ENCODE results near the gene NEDD4L. TPM values are rescaled to one million over a fixed set of nuclear protein-coding genes. Genes with fewer than 3 reads are reported as not detected.
A peak's percentile ranks its signal among the peaks of the same experiment; 100 is the strongest.

Gene NEDD4L
- total RNA-seq, 4 donors from 2014 or later: 44.0 to 104 (median 59.6) TPM

- Histone ChIP-seq H3K27ac (peak overlapping the region; percentile 53), H3K4me1 (peaks cover 36% of the 10 kb centered on the region), H3K36me3 (no peaks in the 10 kb centered on the region), H3K4me3 (no peak overlapping the region), H3K9me3 (no peaks in the 10 kb centered on the region), H3K27me3 (no peaks in the 10 kb centered on the region)
- 52% methylated on average over 6 of the region's 6 CpGs for WGBS
- DNase-seq (ENCODE audit: low spot score in 2 of 2): peak in 1 of 2 donors; percentile 55
- TF ChIP-seq POLR2A (IDR thresholded peaks at IDR 0.05) (no peak), POLR2AphosphoS5 (IDR thresholded peaks at IDR 0.05) (no peak), CTCF (IDR thresholded peaks at IDR 0.05) (no peak), EP300 (IDR thresholded peaks at IDR 0.05) (no peak)
Measured at GRCh38 chr18:58228176-58228575, 184.2 kb downstream of the NEDD4L start.

- H3K4me1 ChIP-seq: peaks cover 31% of the 10 kb centered on the region
- 73% methylated on average over 7 of the region's 7 CpGs for WGBS
Measured at GRCh38 chr18:58228762-58229161, 184.7 kb downstream of the NEDD4L start.

GRCh38 chr18:58229162-58229561 is 185.1 kb downstream of the NEDD4L start:
- no peaks in the 10 kb centered on the region for H3K36me3 ChIP-seq
- peaks cover 31% of the 10 kb centered on the region for H3K4me1 ChIP-seq
- no peaks in the 10 kb centered on the region for H3K27me3 ChIP-seq
- TF ChIP-seq CTCF (IDR thresholded peaks at IDR 0.05): no peak
- no peak for TF ChIP-seq POLR2A (IDR thresholded peaks at IDR 0.05)
- TF ChIP-seq EP300 (IDR thresholded peaks at IDR 0.05): no peak
- no peak for TF ChIP-seq POLR2AphosphoS5 (IDR thresholded peaks at IDR 0.05)
- no peak for DNase-seq (ENCODE audit: low spot score in 2 of 2)
- H3K27ac ChIP-seq: no peak overlapping the region
- no peak overlapping the region for H3K4me3 ChIP-seq
- 83% methylated on average over 5 of the region's 5 CpGs for WGBS
- H3K9me3 ChIP-seq: no peaks in the 10 kb centered on the region

More at GRCh38 chr18:58228762-58229161, 184.7 kb downstream of the NEDD4L start:
- H3K4me3 ChIP-seq: no peak overlapping the region
- TF ChIP-seq CTCF (IDR thresholded peaks at IDR 0.05): no peak
- no peak for TF ChIP-seq EP300 (IDR thresholded peaks at IDR 0.05)
- TF ChIP-seq POLR2AphosphoS5 (IDR thresholded peaks at IDR 0.05): no peak
- no peak for TF ChIP-seq POLR2A (IDR thresholded peaks at IDR 0.05)
- H3K27ac ChIP-seq: peak overlapping the region; percentile 53
- no peaks in the 10 kb centered on the region for H3K27me3 ChIP-seq
- H3K9me3 ChIP-seq: no peaks in the 10 kb centered on the region
- no peaks in the 10 kb centered on the region for H3K36me3 ChIP-seq
- DNase-seq (ENCODE audit: low spot score in 2 of 2): peak in 1 of 2 donors; percentile 53

- 56% methylated on average over 8 of the region's 8 CpGs for WGBS
- no peaks in the 10 kb centered on the region for H3K27me3 ChIP-seq
- no peak for TF ChIP-seq EP300 (IDR thresholded peaks at IDR 0.05)
- TF ChIP-seq CTCF (IDR thresholded peaks at IDR 0.05): no peak
- TF ChIP-seq POLR2AphosphoS5 (IDR thresholded peaks at IDR 0.05): no peak
- TF ChIP-seq POLR2A (IDR thresholded peaks at IDR 0.05): no peak
- H3K9me3 ChIP-seq: no peaks in the 10 kb centered on the region
- no peaks in the 10 kb centered on the region for H3K36me3 ChIP-seq
- no peak overlapping the region for H3K4me3 ChIP-seq
- no peak for DNase-seq (ENCODE audit: low spot score in 2 of 2)
- H3K27ac ChIP-seq: no peak overlapping the region
- H3K4me1 ChIP-seq: peaks cover 20% of the 10 kb centered on the region
Measured at GRCh38 chr18:58230438-58231179, 186.6 kb downstream of the NEDD4L start.

- no peaks in the 10 kb centered on the region for H3K27me3 ChIP-seq
- no peak for DNase-seq (ENCODE audit: low spot score in 2 of 2)
- TF ChIP-seq POLR2A (IDR thresholded peaks at IDR 0.05): no peak
- peak in 1 of 2 donors; percentile 6 for TF ChIP-seq CTCF (IDR thresholded peaks at IDR 0.05)
- no peaks in the 10 kb centered on the region for H3K36me3 ChIP-seq
- no peak overlapping the region for H3K4me3 ChIP-seq
- H3K4me1 ChIP-seq: peaks cover 20% of the 10 kb centered on the region
- no peaks in the 10 kb centered on the region for H3K9me3 ChIP-seq
- WGBS: 65% methylated on average over 2 of the region's 2 CpGs
- H3K27ac ChIP-seq: no peak overlapping the region
Measured at GRCh38 chr18:58231930-58232329, 187.9 kb downstream of the NEDD4L start.
